NCI-H526 (cell line): ENCODE measurements around the gene CARD14.
"Not testable (repeated sequence)": the region's sequence is repeated elsewhere in the genome, so short reads cannot be mapped to it uniquely, and the experiment has no call there.

Experiments used
- DNase-seq, 2 experiments: peaks; one replicate each; lab custom pipeline; 2025; lab: John Stamatoyannopoulos, UW

The CARD14 gene

GRCh38 chr17:80223838-80224497, 54.1 kb downstream of the CARD14 start:
- DNase-seq = no peak

DNA sequence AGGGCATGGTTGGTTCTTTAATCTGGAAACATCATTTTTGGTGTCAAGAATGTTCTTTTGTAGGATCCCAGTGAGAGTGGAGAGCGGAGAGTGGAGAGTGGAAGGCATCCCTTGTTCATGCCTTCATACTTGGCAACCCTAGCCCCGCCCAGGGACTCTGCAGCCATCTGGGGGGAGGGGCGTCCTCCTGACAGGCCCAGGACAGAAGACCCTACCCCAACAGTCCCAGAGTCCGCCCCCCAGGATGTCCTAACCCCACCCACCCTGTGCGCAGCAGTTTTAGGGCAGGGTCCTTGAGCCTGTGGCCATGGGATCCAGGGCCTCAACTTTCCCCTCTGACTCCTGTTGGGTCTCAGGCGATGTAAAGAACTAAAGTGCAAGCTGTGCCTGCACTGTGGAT, 54.9 kb downstream of the CARD14 start:
- no peak for DNase-seq

- DNase-seq = no peak
Observed at GRCh38 chr17:80225230-80225629, 55.4 kb downstream of the CARD14 start.

GRCh38 chr17:80227156-80227555, 57.3 kb downstream of the CARD14 start:
- no peak for DNase-seq

GRCh38 chr17:80227666-80228065, 57.8 kb downstream of the CARD14 start:
- DNase-seq = no peak

DNA sequence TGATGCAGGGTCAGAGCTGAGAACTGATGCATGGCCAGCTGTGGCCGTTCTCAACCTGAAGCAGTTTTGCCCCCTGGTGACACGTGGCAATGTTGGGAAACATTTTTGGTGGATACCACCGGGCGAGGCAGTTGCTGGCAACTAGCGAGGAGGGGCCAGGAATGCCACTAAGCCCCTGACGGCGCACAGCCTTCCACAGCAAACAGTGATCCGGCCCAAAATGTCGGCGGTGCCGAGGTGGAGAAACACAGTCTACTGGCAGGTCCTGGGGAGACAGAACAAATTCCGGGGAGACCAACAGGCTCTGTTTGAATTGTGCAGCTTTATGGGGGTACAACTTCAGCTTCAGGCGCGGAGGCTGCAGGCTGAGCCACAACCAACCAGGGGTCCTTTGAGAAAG, 58.6 kb downstream of the CARD14 start:
- DNase-seq = no peak

DNA sequence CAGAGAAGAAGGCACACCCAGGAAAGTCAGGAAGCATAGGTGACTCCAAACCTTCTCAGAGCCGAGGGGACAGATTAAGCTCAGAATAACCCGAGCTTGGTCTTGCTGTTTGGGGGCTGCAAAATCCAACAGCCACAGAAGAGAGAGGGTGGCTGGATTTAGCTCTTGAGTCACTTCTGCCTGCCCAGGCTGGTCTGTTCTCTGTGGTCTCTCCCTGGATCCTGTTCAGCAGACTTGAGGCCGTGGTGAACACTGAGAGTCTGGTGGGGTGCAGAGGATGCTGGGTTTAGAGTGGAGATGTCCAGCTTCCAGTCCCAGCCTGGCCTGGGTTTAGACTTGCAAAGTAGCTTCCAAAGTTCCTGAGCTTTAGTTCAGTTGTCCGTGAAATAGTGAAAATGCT, 59.2 kb downstream of the CARD14 start:
- DNase-seq = no peak

DNA sequence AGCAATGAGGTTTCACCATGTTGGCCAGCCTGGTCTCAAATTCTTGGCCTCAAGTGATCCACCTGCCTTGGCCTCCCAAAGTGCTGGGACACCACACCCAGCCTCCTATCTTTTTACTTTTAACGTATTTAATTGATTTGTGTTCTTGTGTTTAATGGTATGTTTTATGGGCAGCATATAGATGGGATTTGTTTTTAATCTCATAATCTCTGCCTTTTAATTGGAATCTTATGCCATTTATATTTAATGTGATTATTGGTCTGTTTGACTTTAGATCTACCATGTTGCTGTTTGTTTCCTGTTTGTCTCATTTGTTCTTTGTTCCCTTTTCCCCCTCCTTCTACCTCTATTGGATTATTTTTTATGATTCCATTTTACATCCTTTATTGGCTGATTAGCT, 62.6 kb downstream of the CARD14 start:
- no peak for DNase-seq

GRCh38 chr17:80233202-80233601, 63.4 kb downstream of the CARD14 start:
- DNase-seq = no peak

GRCh38 chr17:80236911-80237310, 67.1 kb downstream of the CARD14 start:
- no peak for DNase-seq

GRCh38 chr17:80237386-80237785, 67.6 kb downstream of the CARD14 start:
- no peak for DNase-seq

DNA sequence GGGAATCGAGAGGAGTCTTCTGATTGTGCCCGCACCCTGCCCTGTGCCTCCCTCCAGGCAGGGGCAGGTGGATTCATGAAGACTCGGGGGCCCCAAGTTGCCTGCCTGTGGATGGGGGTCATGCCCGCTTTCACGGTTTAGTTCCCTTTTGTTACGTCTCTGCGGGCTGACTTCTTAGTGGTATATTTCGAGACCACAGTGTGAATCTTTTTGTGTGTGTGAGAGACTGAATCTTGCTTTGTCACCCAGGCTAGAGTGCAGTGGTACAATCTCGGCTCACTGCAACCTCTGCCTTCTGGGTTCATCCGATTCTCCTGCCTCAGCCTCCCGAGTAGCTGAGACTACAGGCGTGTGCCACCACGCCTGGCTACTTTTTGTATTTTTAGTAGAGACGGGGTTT, 72.7 kb downstream of the CARD14 start:
- no peak for DNase-seq

- DNase-seq = no peak
Observed at GRCh38 chr17:80243526-80244433, 74.0 kb downstream of the CARD14 start.

GRCh38 chr17:80244448-80244847, 74.6 kb downstream of the CARD14 start:
- not testable (repeated sequence) for DNase-seq

DNA sequence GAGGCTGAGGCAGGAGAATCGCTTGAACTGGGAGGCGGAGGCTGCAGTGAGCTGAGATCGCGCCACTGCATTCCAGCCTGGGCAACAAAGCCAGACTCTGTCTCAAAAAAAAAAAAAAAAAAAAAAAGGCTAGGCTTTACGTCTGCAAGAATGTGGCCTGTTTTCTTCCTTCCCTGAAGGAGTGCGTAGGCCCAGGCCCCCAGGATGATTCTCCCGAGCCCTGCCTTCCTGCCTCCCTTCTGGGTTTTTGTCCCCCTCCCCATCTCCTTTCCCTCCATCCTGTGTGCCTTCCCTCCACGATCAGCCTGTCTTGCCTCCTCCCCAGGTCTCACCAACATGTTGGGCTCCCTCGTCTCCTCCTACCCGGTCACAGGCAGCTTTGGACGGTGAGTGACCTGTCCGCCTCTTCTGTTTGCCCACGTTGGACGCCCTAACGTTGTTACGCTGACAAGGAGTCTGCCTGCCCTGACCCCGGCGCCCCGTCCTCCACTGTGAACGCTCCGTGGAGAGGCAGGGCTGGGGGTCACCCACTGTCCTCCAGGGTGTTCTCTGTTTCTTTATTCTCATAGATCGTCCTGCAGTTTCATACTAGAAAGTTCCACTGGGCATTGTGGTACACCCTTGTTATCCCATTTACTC, 75.2 kb downstream of the CARD14 start:
- no peak for DNase-seq

- no peak for DNase-seq
Observed at GRCh38 chr17:80245566-80246265, 75.9 kb downstream of the CARD14 start.

DNA sequence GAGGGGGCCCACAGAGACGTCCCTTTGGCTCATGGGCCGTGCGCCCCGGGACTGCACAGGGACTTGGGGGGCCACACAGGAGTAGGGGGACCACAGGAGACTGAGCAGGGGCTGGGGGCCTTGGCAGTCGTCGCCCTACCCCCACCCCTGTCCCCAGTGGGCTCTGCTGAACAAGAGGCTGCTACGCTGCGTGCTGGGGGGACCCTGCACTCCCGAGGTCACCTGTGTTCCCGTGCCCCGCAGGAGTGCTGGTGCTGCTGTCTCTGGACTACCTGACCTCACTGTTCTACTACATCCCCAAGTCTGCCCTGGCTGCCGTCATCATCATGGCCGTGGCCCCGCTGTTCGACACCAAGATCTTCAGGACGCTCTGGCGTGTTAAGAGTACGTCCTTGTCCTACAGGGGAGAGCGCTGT, 76.4 kb downstream of the CARD14 start:
- DNase-seq = no peak

- no peak for DNase-seq
Observed at GRCh38 chr17:80246726-80247125, 76.9 kb downstream of the CARD14 start.

GRCh38 chr17:80247561-80247960, 77.7 kb downstream of the CARD14 start:
- no peak for DNase-seq

DNA sequence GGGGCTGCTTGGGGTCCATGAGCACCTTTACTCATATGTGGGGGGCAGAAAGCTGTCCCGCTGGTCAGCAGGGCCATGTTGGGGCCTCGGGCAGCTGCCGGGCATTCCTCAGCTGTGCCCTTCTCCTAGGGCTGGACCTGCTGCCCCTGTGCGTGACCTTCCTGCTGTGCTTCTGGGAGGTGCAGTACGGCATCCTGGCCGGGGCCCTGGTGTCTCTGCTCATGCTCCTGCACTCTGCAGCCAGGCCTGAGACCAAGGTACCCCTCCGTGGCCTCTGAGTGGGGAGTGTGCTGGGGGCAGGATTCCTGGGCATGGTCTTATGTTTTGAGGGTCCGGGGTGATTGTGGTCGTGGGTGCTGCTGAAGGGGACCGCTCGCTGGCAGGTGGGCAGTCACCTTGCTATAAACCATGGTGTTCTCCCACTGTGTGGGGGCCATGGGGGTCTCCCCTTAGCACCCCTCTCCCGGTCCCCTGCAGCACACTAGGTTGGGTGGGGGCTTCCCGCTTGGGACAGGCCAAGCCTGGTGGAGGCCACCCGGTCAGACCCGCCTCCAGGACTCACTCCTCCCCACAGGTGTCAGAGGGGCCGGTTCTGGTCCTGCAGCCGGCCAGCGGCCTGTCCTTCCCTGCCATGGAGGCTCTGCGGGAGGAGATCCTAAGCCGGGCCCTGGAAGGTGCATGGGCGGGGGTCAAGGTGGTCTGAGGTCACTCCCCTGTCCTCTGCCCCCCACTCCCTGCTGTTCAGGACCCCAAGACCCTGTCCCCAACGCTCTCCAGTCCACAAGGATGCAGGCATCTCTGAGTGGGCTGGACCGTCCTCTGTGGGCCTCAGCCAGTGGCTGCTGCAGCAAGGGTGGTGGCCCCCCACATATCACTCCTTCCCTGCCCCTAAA, 78.4 kb downstream of the CARD14 start:
- DNase-seq = no peak
